GM12874 (cell line): ENCODE measurements around the gene CX3CR1.

Experiments used
- CTCF ChIP-seq: IDR thresholded peaks from 2 replicates; pipeline ENCODE4 v1.5.1; 2011; ENCODE audit warnings: low read depth, mild to moderate bottlenecking, control low read depth, low read length, moderate library complexity; ENCODE audit not compliant: insufficient read depth

Gene CX3CR1

DNA sequence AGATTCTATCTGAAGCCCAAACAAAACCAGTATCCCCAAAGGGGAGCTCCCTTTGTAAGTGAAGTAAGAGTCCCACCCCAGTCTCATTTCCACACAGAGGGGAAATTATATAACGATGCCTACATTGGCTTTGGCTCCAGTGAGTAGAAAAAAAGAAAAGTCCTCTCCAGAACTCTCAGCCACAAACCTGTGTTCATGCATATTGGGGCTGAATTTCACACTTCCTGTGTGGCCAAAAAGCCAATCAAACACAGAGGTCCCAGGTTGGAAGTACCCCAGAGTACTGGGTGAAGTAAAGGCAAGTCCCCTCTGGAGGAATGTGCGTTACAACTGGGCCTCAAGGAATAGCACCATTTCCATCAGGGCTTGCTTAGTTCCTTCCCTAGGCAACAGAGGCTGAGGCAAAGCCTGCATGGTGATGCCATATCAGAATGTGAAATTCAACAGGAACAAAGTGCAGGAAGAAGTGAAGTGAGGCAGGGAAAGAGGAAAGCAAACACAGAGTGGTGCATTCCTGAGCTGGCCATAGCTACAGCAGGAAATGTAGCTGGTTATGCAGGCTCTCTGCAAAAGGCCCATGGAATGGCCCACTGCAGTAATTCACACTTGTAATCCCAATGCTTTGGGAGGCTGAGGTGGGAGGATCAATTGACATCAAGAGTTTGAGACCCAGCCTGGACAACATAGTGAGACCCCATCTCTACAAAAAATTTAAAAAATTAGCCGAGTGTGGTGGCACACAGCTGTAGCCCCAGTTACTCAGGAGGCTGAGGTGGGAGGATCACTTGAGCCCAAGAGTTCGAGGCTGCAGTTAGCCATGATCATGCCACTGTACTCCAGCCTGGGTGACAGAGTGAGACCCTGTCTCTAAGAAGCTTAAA lies 16.6 kb upstream of the CX3CR1 start:
- TF ChIP-seq CTCF, result no peak

GRCh38 chr3:39295184-39295775 lies 15.4 kb upstream of the CX3CR1 start:
- no peak for TF ChIP-seq CTCF

GRCh38 chr3:39294446-39295183 lies 14.8 kb upstream of the CX3CR1 start:
- no peak for TF ChIP-seq CTCF

- no peak for TF ChIP-seq CTCF
These were observed 13.1 kb upstream of the CX3CR1 start for GRCh38 chr3:39292961-39293360.

DNA sequence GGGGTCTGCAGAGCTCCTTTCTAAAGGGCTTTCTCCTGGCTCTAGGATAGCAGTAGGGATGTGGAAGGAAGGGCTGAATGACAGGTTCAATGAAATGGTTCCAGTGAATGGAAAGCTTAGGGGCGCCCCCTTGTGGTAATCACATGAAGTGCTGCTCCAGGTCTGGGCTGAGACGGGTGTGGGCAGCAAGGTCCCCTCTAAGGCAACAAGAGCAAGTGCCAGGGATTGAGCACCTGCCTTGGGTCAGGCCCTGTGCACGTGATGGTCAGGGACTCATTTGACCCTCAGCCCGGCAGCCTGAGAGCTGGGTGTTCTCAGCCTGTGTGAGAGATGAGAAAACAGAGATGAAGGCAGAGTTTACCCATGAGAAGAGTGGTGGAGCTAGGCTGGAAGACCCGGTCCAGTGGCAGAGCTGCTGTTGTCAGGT lies 12.1 kb upstream of the CX3CR1 start:
- TF ChIP-seq CTCF, result peak; percentile 90

- TF ChIP-seq CTCF, result no peak
These were observed 10.4 kb upstream of the CX3CR1 start for GRCh38 chr3:39290255-39290654.

- TF ChIP-seq CTCF, result no peak
These were observed 9.3 kb upstream of the CX3CR1 start for GRCh38 chr3:39289107-39289506.
